HCT116 (cell line): Measurements from ENCODE around the gene SH3RF2. TPM values are rescaled to one million over a fixed set of nuclear protein-coding genes. Genes with fewer than 3 reads are reported as not detected.

Source experiments
- ATAC-seq: fragments of 200-7000 bp; cut with Tn5 transposase; 2 replicates; pipeline ENCODE4 v1.9.1; 2020; ENCODE audit warnings: mild to moderate bottlenecking, moderate library complexity
- BruUV-seq: library from RNA; stranded (reverse); fragments of 400-500 nt; replicated peaks from 2 replicates; lab custom pipeline; 2021; lab: Mats Ljungman, UMichigan
- CTCF ChIA-PET: fragments of 300-600 bp; sonication (Branson Sonifier 250); formaldehyde crosslinking; loops from one replicate; lab custom pipeline; 2021; ENCODE audit warnings: antibody characterized with exemption; lab: Charles Lee
- POLR2A ChIA-PET: fragments of 300-600, 350-600 bp; sonication (Branson Sonifier 250); formaldehyde crosslinking; loops from one replicate; lab custom pipeline; 2021; ENCODE audit warnings: antibody characterized with exemption; lab: Charles Lee
- RAD21 ChIA-PET, 2 experiments: fragments of 300-600 bp; sonication (Branson Sonifier 250); formaldehyde crosslinking; loops; one replicate each; lab custom pipeline; 2023; ENCODE audit warnings: low total read pairs in 2 of 2; ENCODE audit not compliant: uncharacterized antibody in 2 of 2, unreplicated experiment in 2 of 2, low non-redundant PET in 1 of 2; lab: Charles Lee
- DNase-seq: peaks from one replicate; pipeline ENCODE4 v3.0.0-alpha.2; 2010; ENCODE audit warnings: low read depth, low spot score
- H2AFZ ChIP-seq: fragments of 200-600 bp; shearing (Covaris generic), sonication (generic); 2 replicates; pipeline ENCODE4 v1.6.1; 2017; ENCODE audit warnings: low read depth, mixed run types, mixed read lengths, antibody characterized with exemption, low read length; ENCODE audit not compliant: poor library complexity, severe bottlenecking
- H3K27ac ChIP-seq: 2 replicates; pipeline ENCODE4 v1.5.1; 2012; ENCODE audit warnings: low read depth, low read length
- H3K27me3 ChIP-seq: fragments of 200-600 bp; sonication (generic); 2 replicates; pipeline ENCODE4 v1.6.1; 2016; ENCODE audit warnings: mixed run types, low read length, mixed read lengths; ENCODE audit not compliant: insufficient read depth
- H3K36me3 ChIP-seq, 2 experiments: fragments of 200-500 bp in 1 of 2; fragments of 200-600 bp in 1 of 2; sonication (Bioruptor generic) in 1 of 2; sonication (generic) in 1 of 2; 2 replicates each; pipeline versions ENCODE4 v1.5.1 to v1.6.1; 2014 to 2016; ENCODE audit warnings: low read length in 2 of 2, inconsistent platforms in 1 of 2, mixed read lengths in 1 of 2, mixed run types in 1 of 2; ENCODE audit not compliant: insufficient read depth in 2 of 2, control insufficient read depth in 1 of 2
- H3K4me1 ChIP-seq, 2 experiments: fragments of 200-600 bp in 1 of 2; sonication (generic) in 1 of 2; 2 replicates each; pipeline versions ENCODE4 v1.5.1 to v1.6.1; 2012 to 2017; ENCODE audit warnings: low read length in 2 of 2, inconsistent platforms in 1 of 2, mild to moderate bottlenecking in 1 of 2, mixed read lengths in 1 of 2, mixed run types in 1 of 2, moderate library complexity in 1 of 2; ENCODE audit not compliant: insufficient read depth in 2 of 2, control insufficient read depth in 1 of 2
- H3K4me2 ChIP-seq: fragments of 200-600 bp; sonication (generic); 2 replicates; pipeline ENCODE4 v1.6.1; 2017; ENCODE audit warnings: mixed run types, low read length, mixed read lengths
- H3K4me3 ChIP-seq, 2 experiments: fragments of 200-600 bp in 1 of 2; sonication (generic) in 1 of 2; replicated peaks in 1 of 2; 2 replicates each; pipeline ENCODE4 v1.5.1; 2011 to 2016; ENCODE audit warnings: low read length in 2 of 2, control low read depth in 1 of 2, low read depth in 1 of 2, mild to moderate bottlenecking in 1 of 2, mixed read lengths in 1 of 2, mixed run types in 1 of 2
- H3K79me2 ChIP-seq: fragments of 200-600 bp; sonication (generic); 2 replicates; pipeline ENCODE4 v1.6.1; 2017; ENCODE audit warnings: mild to moderate bottlenecking, mixed run types, low read length, moderate library complexity, mixed read lengths; ENCODE audit not compliant: insufficient read depth
- H3K9ac ChIP-seq: fragments of 200-600 bp; sonication (generic); 2 replicates; pipeline ENCODE4 v1.6.1; 2016; ENCODE audit warnings: low read length, mixed read lengths
- H3K9me2 ChIP-seq: fragments of 200-600 bp; sonication (generic), shearing (Covaris generic); 2 replicates; pipeline ENCODE4 v1.6.1; 2017; ENCODE audit warnings: mixed run types, mild to moderate bottlenecking, moderate library complexity; ENCODE audit not compliant: insufficient read depth
- H3K9me3 ChIP-seq, 2 experiments: fragments of 200-500 bp in 1 of 2; fragments of 200-600 bp in 1 of 2; sonication (Bioruptor generic) in 1 of 2; sonication (generic) in 1 of 2; 2 replicates each; pipeline ENCODE4 v1.6.1; 2014 to 2017; ENCODE audit warnings: low read length in 2 of 2, mixed read lengths in 2 of 2, inconsistent platforms in 1 of 2, low read depth in 1 of 2, mild to moderate bottlenecking in 1 of 2, mixed run types in 1 of 2, moderate library complexity in 1 of 2; ENCODE audit not compliant: control insufficient read depth in 1 of 2, insufficient read depth in 1 of 2
- H4K20me1 ChIP-seq: fragments of 200-600 bp; sonication (generic), shearing (Covaris generic); 2 replicates; pipeline ENCODE4 v1.6.1; 2017; ENCODE audit warnings: mixed run types, mild to moderate bottlenecking, moderate library complexity; ENCODE audit not compliant: insufficient read depth
- CBX3 ChIP-seq: IDR thresholded peaks from 2 replicates; pipeline ENCODE4 v1.6.1; 2012; ENCODE audit warnings: low read depth
- CEBPB ChIP-seq: IDR thresholded peaks from 2 replicates; pipeline ENCODE4 v1.6.1; 2012; ENCODE audit warnings: low read depth
- EZH2phosphoT487 ChIP-seq: fragments of 200-600 bp; IDR thresholded peaks from 2 replicates; pipeline ENCODE4 v1.6.1; 2018; ENCODE audit warnings: antibody characterized with exemption, borderline replicate concordance
- JUND ChIP-seq: IDR thresholded peaks from 2 replicates; pipeline ENCODE4 v1.6.1; 2012
- SP1 ChIP-seq: IDR thresholded peaks from 2 replicates; pipeline ENCODE4 v1.6.1; 2012; ENCODE audit warnings: low read depth
- TCF7L2 ChIP-seq: IDR thresholded peaks from 2 replicates; pipeline ENCODE4 v1.7.0; 2011; ENCODE audit warnings: borderline replicate concordance, inconsistent platforms; ENCODE audit not compliant: insufficient read depth, insufficient read length; ENCODE audit errors: extremely low read depth
- ZNF274 ChIP-seq: fragments of 200-500 bp; sonication (Bioruptor generic); IDR thresholded peaks from 2 replicates; pipeline ENCODE4 v1.6.1; 2014; ENCODE audit warnings: mild to moderate bottlenecking, low read depth, low read length, inconsistent platforms
- intact Hi-C: fragments of 100-400 bp; cut with micrococcal nuclease; formaldehyde crosslinking; loops from 2 replicates; pipeline ENCODE4 v1.10.0; 2022
- total RNA-seq: library from RNA; stranded (reverse); gene quantifications from one replicate; pipeline ENCODE4 v1.2.1, GENCODE V29; 2021; ENCODE audit not compliant: unreplicated experiment
- TF ChIP-seq, protein P1 (sequence below): IDR thresholded peaks from 2 replicates; pipeline ENCODE4 v1.6.1; 2012
- TF ChIP-seq, protein P2 (sequence below): IDR thresholded peaks from 2 replicates; pipeline ENCODE4 v1.6.1; 2012; ENCODE audit warnings: low read depth
- TF ChIP-seq, protein P3 (sequence below): IDR thresholded peaks from 2 replicates; pipeline ENCODE4 v1.6.1; 2012

SH3RF2 gene
- total RNA-seq, 1 experiment from 2014 or later: 14.3 TPM

DNA sequence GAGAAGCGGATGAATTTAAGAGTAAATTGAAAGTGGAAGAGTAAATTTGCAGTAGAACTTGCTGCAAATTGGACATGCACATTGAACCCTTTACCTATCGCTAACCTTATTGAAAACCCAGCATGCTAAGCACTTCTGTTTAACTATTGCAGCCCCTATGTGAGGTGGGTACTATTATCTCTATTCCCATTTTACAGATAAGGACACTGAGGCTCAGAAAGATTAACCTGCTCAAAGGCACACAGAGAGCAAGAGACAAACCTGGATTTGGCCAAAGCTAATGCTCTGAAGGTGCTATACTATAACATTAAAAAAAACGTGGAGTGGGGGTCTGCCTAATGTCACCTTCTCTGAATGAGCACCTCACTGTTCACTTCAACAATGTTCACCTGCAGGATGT, 21.0 kb downstream of the SH3RF2 start (continued):
- TF ChIP-seq, protein P1, sequence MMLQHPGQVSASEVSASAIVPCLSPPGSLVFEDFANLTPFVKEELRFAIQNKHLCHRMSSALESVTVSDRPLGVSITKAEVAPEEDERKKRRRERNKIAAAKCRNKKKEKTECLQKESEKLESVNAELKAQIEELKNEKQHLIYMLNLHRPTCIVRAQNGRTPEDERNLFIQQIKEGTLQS: no peak
- no peak for TF ChIP-seq ZNF274
- TF ChIP-seq TCF7L2: no peak
- TF ChIP-seq CBX3: no peak

- H3K27ac ChIP-seq: no peak overlapping the region
Observed at GRCh38 chr5:145958436-145958835, 22.1 kb downstream of the SH3RF2 start.

DNA sequence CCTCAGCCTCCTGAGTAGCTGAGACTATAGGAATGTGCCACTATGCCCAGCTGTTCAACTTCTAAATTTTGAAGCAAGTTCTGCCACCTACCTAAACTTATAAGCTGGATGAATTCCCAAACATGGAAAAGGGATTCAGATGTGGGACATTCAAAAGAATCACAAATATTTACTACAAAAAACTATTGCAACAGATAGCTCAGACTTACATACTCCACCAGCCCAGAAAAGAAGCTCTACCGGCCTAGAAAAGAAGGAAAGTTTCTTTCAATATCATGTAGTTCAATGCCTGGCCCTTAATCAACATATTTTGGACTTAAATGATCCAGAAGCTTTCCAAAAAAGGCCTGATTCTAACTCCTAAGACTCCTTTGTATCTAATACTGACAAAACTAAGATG, 23.8 kb downstream of the SH3RF2 start:
- H3K4me3 ChIP-seq: no peak overlapping the region
- intact Hi-C loops: no loop called here
- H2AFZ ChIP-seq: no peak overlapping the region
- no peaks in the 10 kb centered on the region for H3K9me3 ChIP-seq
- ATAC-seq (no peak), DNase-seq (no peak)
- no peaks in the 10 kb centered on the region for H3K36me3 ChIP-seq
- BruUV-seq: no TSS peak
- peaks cover 20% of the 10 kb centered on the region for H3K79me2 ChIP-seq
- H4K20me1 ChIP-seq: no peaks in the 10 kb centered on the region
- CTCF ChIA-PET: no interaction called here
- no peak overlapping the region for H3K9ac ChIP-seq
- H3K9me2 ChIP-seq: no peaks in the 10 kb centered on the region
- RAD21 ChIA-PET: no interaction called here
- POLR2A ChIA-PET: no interaction called here
- no peak overlapping the region for H3K4me2 ChIP-seq
- peaks cover 6 to 13% of the 10 kb centered on the region in 2 experiments; a peak in 2 of 4 replicates for H3K4me1 ChIP-seq
- no peak overlapping the region for H3K27ac ChIP-seq
- no peaks in the 10 kb centered on the region for H3K27me3 ChIP-seq
- TF ChIP-seq, protein P1: no peak
- TF ChIP-seq, protein P2, sequence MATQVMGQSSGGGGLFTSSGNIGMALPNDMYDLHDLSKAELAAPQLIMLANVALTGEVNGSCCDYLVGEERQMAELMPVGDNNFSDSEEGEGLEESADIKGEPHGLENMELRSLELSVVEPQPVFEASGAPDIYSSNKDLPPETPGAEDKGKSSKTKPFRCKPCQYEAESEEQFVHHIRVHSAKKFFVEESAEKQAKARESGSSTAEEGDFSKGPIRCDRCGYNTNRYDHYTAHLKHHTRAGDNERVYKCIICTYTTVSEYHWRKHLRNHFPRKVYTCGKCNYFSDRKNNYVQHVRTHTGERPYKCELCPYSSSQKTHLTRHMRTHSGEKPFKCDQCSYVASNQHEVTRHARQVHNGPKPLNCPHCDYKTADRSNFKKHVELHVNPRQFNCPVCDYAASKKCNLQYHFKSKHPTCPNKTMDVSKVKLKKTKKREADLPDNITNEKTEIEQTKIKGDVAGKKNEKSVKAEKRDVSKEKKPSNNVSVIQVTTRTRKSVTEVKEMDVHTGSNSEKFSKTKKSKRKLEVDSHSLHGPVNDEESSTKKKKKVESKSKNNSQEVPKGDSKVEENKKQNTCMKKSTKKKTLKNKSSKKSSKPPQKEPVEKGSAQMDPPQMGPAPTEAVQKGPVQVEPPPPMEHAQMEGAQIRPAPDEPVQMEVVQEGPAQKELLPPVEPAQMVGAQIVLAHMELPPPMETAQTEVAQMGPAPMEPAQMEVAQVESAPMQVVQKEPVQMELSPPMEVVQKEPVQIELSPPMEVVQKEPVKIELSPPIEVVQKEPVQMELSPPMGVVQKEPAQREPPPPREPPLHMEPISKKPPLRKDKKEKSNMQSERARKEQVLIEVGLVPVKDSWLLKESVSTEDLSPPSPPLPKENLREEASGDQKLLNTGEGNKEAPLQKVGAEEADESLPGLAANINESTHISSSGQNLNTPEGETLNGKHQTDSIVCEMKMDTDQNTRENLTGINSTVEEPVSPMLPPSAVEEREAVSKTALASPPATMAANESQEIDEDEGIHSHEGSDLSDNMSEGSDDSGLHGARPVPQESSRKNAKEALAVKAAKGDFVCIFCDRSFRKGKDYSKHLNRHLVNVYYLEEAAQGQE: no peak
- TF ChIP-seq, protein P3, sequence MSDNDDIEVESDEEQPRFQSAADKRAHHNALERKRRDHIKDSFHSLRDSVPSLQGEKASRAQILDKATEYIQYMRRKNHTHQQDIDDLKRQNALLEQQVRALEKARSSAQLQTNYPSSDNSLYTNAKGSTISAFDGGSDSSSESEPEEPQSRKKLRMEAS: no peak
- no peak for TF ChIP-seq SP1
- TF ChIP-seq CEBPB: no peak
- TF ChIP-seq ZNF274: no peak
- TF ChIP-seq EZH2phosphoT487: no peak
- no peak for TF ChIP-seq JUND

More at GRCh38 chr5:145958436-145958835, 22.1 kb downstream of the SH3RF2 start:
- H3K4me2 ChIP-seq: no peak overlapping the region
- no peak overlapping the region for H3K9ac ChIP-seq
- ATAC-seq: no peak
- H3K4me3 ChIP-seq: no peak overlapping the region
- TF ChIP-seq CBX3: no peak
- TF ChIP-seq, protein P3: no peak
- TF ChIP-seq TCF7L2: no peak
- TF ChIP-seq, all 23 proteins: peak for 0
- no peaks in the 10 kb centered on the region for H4K20me1 ChIP-seq
- POLR2A ChIA-PET: no interaction called here
- no peak for DNase-seq
- H3K9me3 ChIP-seq: no peaks in the 10 kb centered on the region
- H3K9me2 ChIP-seq: no peaks in the 10 kb centered on the region
- RAD21 ChIA-PET: no interaction called here
- CTCF ChIA-PET: no interaction called here
- H3K27me3 ChIP-seq: no peaks in the 10 kb centered on the region
- H3K36me3 ChIP-seq: no peaks in the 10 kb centered on the region
- no TSS peak for BruUV-seq
- intact Hi-C loops: no loop called here
- no peak overlapping the region for H2AFZ ChIP-seq
- peaks cover 20% of the 10 kb centered on the region for H3K79me2 ChIP-seq
- peaks cover 6 to 13% of the 10 kb centered on the region in 2 experiments; a peak in 2 of 4 replicates for H3K4me1 ChIP-seq
